Activated CD4-positive, alpha-beta T cell treated with anti-CD3 and anti-CD28 coated beads, Interleukin-2, amount 50 U/mL, for 1 hour (primary cell): Measurements from ENCODE around the gene CATSPER4.

Source experiments
- DNase-seq: peaks from one replicate; pipeline ENCODE4 v3.0.0-alpha.2; 2020

The CATSPER4 gene

DNA sequence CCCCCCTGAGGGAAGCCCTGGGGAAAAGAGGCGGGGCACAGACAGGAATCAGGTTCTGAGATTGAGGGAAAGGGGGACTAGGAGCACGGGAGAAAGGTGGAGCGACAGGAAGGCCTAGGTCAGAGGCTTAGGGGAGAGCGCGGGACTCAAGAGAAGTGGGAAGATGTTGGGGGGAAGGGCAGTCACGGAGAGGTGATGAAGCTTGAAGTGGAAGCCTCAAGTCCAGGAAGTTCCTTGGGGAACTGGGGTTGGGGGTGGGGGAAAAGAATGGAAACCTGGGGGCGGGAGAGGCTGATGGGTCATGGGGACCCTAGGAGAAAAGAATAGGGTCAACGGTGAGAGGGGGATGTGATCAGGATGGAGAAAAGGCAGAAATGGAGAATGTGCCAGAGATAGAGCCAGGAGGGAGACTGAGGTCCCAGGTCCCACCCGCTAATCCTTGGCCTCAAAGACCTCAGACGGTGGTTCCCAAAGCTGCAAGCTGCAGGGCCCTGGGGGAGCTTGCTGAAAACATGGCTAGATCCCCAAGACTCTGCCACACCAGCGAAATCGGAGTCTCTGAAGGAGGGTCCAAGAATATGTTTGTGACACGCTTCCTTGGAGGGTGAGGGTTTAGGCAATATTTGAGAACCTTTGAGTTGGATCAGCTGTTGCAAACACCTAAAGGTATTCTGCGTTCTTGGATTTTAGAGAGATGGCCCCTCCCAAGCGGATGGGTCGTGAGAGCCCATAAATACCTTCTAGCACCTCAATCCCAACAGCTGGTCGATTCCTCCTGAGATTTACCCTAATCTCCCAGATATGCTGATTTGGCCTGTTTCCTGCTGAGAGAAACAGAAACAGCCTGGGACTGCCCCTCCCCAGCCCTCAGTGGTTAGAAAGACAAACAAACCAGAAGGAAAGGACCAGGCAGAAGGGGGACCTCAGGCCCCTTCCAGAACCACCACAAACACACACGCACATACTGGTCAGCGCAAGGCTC is 25.2 kb upstream of the CATSPER4 start:
- DNase-seq, result no peak

DNA sequence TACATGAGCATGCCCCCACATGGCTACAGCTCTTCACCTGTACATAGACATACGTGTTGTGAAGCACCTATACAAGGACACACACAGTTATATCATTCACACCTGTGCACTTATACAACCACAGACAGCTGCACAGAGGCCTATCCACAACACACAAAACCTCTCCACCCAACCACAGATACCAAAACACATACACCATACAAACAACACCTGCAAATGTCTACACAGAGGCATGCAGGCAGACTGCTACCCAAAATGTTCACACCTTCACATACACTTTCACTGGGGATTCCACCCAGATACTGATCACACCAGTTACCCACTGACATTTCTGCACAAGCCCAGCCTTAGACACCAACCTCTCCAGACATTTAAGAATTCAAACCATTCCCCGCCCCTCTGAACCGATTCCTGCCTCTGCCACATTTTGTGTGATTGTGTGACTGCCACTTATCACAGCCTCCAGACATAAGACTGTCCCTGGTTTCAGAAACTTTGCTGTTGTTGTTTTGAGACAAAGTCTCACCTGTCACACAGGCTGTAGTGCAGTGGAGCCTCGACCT is 23.6 kb upstream of the CATSPER4 start:
- no peak for DNase-seq

DNA sequence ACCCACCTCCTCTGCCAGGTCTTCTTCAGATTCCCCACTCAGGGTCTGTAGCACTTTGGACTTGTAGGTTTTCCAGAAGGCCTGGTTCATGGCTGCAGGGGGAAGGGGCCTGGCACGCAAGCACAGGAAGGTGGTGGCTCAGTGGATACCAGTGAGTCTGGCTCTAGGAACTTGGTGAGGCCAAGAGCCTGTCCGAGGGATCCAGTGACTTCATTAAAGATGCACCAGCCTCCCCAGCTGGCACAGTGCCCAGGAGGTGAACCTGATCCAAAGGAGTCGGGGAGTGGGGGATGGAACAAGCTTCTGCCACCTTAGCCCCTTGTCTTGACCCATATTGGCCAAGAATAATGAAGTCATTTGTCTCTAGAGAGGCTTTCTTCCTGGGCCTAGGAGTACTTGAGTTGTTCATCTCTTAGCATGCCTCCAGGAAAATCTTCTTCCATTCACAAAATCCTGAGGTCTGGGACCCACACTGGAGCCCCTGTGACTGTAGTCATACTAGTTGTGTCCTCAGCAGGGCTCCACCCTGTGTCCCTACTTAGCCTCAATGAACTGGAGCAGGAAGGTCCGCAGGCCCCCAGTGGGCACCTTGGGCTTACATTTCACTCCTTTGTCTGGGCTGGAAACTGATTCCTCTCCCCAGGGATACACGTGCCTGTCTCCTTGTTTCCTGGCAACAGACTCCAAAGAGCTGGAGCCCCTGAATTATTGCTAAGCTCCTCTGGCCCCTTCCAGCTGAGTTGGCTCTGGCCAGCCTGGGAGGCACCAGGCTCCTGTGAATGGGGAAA is 21.8 kb upstream of the CATSPER4 start, which contains the start of gene C1orf232:
C1orf232 (minus strand) TSS at position 554 of the 788 bp plus-strand sequence; CDS start at position 90, 464 bp downstream.
- no peak for DNase-seq

DNA sequence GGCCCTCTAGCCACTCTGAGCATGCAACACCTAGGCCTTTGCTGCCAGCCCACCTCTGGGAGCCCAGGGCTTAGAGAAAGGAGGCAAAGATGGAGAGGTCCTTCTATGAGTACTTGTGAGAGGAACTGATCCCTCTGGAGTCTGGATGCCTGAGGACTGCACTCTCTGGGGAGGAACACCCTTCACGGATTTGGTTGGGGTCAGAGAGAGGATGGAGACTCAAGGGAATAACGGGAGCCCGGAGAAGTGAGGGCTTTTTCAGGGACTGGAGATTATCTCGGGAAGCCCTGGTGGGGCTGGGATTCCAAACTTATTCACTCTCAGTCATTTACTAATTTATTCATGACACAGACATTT is 21.2 kb upstream of the CATSPER4 start:
- DNase-seq, result no peak

DNA sequence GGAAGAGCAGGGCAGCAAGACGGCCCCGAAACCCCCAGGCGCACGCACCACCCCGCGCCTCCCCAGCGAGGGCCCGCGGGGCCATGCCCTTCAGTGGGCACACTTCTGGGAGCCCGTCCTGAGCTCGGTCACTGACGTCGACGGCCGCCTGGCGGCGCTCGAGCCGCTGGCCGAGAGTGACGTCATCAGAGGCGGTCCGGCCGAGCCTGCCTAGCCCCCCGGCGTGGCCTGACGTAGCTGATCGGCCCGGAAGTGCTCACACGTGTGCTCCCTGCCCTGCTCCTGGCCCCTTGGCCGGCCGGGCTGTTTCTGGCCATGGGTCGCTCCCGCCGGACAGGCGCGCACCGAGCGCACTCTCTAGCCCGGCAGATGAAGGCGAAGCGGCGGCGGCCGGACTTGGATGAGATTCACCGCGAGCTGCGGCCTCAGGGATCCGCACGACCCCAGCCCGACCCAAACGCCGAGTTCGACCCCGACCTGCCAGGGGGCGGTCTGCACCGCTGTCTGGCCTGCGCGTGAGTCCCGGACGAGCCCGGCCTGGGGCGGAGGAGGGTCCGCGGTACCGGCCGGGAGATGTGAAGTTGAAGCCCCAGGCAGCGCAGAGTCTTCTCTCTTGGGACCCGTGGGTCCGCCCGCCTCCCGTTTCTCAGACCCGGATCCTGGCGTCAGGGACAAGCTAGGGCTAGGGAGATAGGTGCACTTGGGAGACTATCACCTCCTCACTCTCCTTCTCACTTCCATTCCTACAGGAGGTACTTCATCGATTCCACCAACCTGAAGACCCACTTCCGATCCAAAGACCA is 20.5 kb upstream of the CATSPER4 start, which contains the start of gene ZNF593:
ZNF593 (plus strand) TSS at position 240 of the 803 bp plus-strand sequence; CDS start at position 316, 76 bp downstream.
- DNase-seq, result peak; percentile 76

DNA sequence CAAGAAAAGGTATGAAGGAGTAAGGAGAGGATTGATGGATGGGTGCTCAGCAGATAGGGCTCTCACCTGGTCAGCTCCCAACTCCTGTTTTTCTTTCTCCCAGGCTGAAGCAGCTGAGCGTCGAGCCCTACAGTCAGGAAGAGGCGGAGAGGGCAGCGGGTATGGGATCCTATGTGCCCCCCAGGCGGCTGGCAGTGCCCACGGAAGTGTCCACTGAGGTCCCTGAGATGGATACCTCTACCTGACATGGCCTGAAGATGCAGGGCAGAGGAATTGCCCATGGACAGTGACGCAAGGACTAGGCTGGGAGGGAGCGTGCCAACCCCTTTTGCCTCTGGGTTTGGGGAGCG is 20.0 kb upstream of the CATSPER4 start:
- DNase-seq, result no peak

DNA sequence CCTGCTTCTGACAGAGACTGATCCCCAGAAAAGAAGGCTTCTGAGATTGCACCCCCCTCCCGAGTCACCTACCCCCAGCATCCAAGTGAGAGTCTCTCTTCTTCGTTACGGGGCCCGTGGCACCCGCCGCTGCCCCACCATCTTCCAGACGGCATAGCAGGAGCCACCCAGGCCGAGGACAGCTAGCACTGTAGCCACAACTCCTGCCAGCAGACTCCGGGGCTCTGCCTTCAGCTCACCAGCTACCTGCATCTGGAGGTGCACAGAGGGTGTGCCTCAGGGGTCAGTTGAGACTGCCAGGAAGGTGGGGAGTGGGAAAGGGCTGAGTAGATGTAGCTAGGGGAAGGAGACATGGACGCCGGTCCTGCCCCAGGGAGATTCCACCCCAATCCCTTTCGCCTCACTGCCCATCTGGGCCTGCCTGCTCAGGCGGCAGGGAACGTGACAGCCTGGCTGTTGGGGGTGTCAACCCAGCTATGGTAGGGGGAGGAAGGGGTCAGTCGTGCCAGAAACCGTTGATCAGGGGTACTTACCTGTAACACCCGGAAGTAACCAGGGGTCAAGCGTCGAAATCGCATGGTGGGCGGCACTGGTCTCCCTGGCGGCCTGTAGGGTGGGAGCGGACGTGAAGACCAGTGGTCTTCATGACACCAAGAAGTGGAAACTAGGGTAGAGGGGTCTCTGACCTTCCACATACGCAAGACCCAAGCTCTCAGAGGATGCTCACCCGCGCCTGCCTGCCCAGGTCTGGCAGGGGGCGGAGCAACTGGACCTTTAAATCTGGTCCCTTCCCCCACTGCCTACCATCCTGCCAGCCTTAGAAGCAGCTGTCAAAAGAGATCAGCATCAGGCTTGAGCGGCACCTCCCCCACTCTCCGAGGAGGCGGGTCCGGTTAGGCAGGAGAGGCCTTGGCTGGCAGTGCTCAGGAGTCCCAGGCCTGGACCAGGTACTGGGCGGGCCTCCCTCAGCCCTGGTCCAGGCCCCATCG is 19.0 kb upstream of the CATSPER4 start, which contains the start of gene ZNF593OS:
ZNF593OS (minus strand) TSS at position 749 of the 989 bp plus-strand sequence; CDS start at position 578, 171 bp downstream.
- no peak for DNase-seq

DNA sequence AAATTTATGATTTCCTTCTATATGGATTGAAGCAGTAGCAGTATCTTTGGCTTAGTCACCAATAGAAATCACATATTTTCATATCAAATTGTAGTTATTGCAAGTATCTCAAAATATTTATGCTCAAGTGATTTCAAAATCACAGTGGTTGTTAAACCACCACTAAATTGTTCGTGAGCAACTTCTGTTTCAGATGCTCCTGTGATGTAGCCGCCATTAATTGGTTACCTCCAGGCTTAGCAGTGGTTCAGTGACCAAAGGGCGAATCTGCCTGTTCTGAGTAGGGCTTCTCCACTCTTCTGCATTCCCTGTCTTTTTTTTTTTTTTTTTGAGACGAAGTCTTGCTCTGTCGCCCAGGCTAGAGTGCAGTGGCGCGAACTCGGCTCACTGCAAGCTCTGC is 15.1 kb upstream of the CATSPER4 start:
- no peak for DNase-seq

DNA sequence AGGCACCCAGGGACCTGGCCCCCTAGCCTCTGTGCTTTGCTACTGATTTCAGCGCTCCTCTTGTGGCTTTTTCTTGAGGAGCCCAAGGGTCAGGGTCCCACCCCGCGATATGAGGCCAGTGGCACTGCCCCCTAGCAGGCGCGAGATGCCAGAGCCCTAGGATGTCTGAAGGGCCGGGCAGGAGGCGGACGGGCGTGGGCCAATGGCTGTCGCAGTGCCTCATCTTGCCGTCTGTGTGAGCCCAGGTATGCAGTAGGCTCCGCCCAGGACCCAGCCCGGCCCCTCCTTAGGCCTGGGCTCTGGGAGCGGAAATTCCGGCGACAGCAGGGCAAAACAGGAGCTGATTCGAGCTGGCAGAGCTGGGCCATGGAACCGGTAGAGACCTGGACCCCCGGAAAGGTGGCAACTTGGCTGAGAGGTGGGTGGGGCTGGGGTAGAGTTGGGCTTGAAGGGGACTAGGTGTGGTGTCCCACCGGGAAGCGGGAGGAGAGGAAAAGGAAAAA is 13.2 kb upstream of the CATSPER4 start, which contains the start of gene CNKSR1:
CNKSR1 (plus strand) TSS at position 310 of the 503 bp plus-strand sequence; CDS start at position 367, 57 bp downstream.
- DNase-seq, result no peak

DNA sequence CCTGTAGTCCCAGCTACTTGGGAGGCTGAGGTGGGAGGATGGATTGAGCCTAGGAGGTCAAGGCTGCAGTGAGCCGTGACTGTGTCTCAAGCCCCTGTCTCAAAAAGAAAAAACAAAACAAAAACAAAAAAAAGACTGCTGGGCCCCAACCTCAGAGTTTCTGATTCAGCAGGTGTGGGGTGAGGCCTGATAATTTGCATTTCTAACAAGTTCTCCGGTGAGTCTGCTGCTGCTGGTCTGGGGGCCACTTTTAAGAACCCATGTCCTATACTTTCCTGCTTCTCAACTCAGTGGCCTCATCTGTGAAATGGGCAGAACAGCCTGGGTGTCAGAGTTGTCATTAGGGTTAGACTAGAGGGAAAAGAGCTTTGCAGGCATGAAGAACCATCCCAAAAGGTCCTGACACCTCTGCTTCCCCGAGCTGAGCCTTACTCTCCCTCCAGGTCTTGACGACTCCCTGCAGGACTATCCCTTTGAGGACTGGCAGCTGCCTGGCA is 10.3 kb upstream of the CATSPER4 start:
- no peak for DNase-seq

DNA sequence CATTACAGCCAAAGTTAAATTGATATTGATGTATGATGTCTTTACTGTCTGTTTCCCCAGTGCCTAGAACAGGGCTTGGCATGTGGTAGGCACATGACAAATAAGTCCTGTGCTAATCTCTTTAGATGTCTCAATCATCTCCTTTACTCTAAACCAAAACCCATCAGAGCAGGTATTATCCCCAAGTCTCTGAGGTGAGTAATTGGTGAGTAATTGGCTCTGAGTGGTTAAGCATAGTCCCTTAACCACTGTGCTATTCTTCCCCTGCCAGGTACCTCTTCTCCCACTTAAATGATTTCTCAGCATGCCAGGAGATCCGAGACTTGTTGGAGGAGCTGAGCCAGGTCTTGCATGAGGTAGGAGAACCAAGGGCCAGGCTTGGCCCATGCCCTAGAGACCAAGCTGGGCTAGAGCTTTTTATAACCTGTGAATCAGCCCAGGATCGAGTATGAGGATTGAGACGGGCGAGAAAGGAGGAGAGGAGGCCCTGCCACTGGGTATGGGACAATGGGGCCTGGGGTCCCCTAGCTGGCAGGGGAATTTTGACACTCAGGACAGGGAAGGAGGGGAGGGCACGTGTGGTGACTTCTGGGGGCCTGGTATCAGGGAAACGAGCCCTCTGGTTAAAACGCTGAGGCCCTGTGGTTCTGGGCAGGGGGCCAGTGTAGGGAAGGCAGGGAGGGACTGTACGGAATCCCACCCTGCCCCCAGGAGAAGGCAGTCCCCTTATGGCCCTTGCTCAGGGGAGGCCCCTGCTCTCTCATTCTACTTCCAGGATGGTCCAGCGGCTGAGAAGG is 8.6 kb upstream of the CATSPER4 start:
- DNase-seq, result no peak

DNA sequence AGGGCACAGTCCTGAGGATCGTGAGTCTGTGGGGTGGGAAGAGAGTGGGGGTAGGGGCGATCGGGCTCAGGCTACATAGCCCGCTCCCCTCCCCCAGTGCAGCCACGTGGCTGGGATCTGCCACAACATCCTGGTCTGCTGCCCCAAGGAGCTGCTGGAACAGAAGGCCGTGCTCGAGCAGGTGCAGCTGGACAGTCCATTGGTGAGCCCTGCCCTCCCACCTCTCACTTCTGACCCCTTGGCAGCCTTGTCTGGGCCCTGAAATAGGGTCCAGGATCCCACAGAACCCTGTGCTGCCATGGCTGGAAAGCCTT is 8.1 kb upstream of the CATSPER4 start:
- no peak for DNase-seq

DNA sequence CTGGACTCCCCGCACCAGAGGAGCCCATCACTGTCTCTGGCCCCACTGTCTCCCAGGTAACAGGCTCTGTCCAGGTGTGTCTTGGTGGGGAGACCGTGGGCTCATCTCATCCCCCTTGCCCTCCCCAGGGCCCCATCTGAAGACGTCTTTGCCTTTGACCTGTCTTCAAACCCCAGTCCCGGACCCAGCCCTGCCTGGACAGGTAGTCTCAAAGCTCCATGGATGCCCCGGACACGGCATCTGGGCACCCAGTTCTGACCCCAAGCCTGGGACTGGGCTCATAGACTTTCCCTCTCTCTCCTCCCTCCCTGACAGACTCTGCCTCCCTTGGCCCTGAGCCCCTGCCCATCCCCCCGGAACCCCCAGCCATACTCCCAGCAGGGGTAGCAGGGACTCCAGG is 6.3 kb upstream of the CATSPER4 start:
- no peak for DNase-seq

DNA sequence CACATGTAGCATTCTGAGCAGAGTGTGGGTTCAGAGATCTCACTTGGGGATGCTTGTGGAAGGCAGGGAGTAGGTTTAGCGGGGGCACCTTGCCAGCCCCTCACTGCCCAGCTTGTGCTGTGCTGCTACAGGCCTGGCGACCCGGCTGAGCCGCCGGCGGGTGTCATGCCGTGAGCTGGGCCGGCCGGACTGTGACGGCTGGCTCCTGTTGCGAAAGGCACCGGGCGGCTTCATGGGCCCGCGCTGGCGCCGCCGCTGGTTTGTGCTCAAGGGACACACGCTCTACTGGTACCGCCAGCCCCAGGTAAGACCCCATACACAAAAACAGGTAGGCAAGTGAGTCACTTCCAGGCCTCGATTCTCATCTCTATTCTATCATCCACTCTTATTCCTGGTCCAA is 5.5 kb upstream of the CATSPER4 start:
- DNase-seq, result no peak

DNA sequence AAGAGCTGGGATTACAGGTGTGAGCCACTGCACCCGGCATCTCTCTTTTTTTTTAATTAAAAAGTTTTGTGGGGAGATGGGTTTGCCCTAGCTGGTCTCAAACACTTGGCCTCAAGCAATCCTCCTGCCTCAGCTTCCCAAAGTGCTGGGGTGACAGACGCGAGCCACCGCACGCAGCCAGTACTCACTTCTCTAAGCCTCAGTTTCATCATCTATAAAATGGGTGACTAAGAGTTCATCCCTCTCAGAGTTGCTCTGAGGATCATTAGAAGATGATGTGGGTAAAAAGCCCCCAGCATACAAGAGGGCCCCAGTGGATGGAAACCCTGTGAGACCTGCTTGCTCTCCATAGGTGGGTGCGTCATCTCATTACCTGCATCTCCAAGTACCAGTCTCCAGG is 2.5 kb upstream of the CATSPER4 start:
- no peak for DNase-seq

DNA sequence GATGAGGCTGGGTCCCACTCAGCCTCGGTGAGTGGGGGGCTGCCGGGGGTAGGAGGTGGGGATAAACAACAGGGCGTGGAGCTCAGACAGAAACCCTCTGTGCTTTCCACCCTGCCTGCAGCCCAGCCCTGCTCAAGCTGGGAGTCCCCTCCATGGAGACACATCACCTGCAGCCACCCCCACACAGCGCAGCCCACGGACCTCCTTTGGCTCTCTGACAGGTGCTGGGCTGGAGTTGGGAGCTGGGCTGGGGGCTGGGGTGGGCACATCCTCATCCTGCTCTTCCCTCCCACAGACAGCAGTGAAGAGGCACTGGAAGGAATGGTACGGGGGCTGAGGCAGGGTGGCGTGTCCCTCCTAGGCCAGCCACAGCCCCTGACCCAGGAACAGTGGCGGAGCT is 1.9 kb upstream of the CATSPER4 start:
- DNase-seq, result no peak

DNA sequence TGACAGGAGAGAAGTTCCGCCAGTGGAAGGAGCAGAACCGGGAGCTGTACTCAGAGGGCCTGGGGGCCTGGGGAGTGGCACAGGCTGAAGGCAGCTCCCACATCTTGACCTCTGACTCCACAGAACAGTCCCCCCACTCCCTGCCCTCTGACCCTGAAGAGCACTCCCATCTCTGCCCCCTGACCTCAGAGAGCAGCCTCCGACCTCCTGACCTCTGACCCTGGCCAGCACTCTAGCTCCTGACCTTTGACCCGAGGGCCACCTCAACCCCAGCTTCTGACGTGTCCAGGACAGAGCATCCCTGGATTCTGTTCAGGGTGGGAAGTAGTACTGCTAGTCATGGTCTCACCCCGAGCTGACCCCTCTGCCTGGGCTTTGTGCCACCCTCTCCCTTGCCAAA is 1.1 kb upstream of the CATSPER4 start:
- no peak for DNase-seq

DNA sequence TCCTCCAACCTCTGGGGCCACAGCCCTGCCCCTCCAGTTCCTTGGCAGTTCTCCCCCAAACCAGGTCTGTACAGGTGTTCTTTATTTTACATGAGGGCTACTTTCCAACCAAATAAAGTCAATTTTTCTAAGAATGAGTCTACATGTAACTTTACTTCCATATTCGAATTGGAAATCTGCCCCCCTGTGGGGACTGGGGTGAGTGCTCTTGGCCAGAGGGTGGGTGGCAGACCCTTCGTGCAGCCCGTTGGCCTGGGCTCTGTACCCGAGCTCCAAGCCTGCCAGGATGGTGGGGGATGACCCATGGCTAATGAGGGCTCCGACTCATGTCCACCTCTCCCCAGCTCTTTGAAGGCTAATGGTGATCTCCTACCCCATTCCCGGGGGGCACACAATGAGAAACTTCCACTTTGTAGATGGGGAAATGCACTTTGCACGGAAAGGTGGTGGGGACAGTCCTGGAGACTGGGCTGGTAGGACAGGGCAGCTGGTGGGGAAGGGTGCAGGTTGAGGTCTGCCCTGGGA is 589 bp upstream of the CATSPER4 start:
- no peak for DNase-seq

DNA sequence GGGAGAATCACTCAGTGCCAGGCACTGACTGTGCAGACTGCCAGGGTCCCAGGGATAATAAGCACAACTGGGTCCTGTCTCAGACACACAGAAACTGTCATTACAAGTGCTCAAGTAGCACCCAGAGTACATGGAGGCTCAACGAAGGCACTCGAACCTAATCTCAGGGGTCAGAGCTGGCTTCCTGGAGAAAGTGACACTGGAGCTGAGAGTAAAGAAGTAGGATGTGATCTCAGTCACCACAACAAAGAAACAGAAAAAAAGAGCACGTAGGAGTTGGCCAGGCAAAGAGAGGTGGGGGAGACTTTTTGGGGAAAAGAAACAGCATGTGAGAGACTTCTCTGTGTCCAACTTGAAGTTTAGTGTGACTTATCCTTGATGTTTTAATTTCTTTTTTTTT is 1.3 kb downstream of the CATSPER4 start:
- no peak for DNase-seq

DNA sequence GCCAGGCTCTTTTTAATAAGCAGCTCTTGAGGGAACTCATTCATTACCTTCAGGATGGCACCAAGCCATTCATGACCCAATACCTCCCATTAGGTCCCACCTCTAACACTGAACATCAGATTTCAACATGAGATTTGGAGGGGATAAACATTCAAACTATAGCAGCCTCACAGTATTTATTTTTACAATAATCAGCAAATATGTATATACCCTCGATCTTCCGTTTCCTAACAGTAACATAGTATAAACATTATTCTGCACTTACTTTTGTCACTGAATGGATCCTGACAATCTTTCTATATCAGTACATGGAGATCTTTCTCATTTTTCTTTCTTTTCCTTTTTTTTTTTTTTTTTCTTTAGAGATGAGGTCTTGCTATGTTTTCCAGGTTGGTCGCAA is 5.4 kb downstream of the CATSPER4 start:
- no peak for DNase-seq
